HG02623 (cell line): ENCODE data around the gene PCDH15.
"Not testable (repeated sequence)": the region's sequence is repeated elsewhere in the genome, so short reads cannot be mapped to it uniquely, and the experiment has no call there.

Experiments
- ATAC-seq: cut with Tn5 transposase; IDR thresholded peaks from one replicate; pipeline ENCODE4 v1.9.1; 2021; ENCODE audit warnings: moderate library complexity; ENCODE audit not compliant: unreplicated experiment

Gene PCDH15

GRCh38 chr10:54402576-54402975 lies 398.5 kb downstream of the PCDH15 start:
- ATAC-seq, result no peak

GRCh38 chr10:54396031-54396430 lies 405.0 kb downstream of the PCDH15 start:
- ATAC-seq, result no peak

GRCh38 chr10:54394598-54394997 lies 406.4 kb downstream of the PCDH15 start:
- ATAC-seq, result not testable (repeated sequence)

- no peak for ATAC-seq
These were observed 428.9 kb downstream of the PCDH15 start for GRCh38 chr10:54372179-54372578.

- ATAC-seq, result no peak
These were observed 432.0 kb downstream of the PCDH15 start for GRCh38 chr10:54368984-54369383.

GRCh38 chr10:54363390-54363789 lies 437.6 kb downstream of the PCDH15 start:
- no peak for ATAC-seq

- ATAC-seq, result no peak
These were observed 459.0 kb downstream of the PCDH15 start for GRCh38 chr10:54342058-54342457.

GRCh38 chr10:54335296-54335695 lies 465.7 kb downstream of the PCDH15 start:
- ATAC-seq, result no peak

- no peak for ATAC-seq
These were observed 481.7 kb downstream of the PCDH15 start for GRCh38 chr10:54319341-54319740.

- no peak for ATAC-seq
These were observed 482.6 kb downstream of the PCDH15 start for GRCh38 chr10:54318470-54318869.

GRCh38 chr10:54314430-54314829 lies 486.6 kb downstream of the PCDH15 start:
- no peak for ATAC-seq

- no peak for ATAC-seq
These were observed 516.4 kb downstream of the PCDH15 start for GRCh38 chr10:54284526-54285193.

- ATAC-seq, result no peak
These were observed 519.0 kb downstream of the PCDH15 start for GRCh38 chr10:54282012-54282411.

- no peak for ATAC-seq
These were observed 534.6 kb downstream of the PCDH15 start for GRCh38 chr10:54266395-54266794.

- no peak for ATAC-seq
These were observed 538.3 kb downstream of the PCDH15 start for GRCh38 chr10:54262726-54263125.

GRCh38 chr10:54259104-54259503 lies 541.9 kb downstream of the PCDH15 start:
- no peak for ATAC-seq

GRCh38 chr10:54234832-54235231 lies 566.2 kb downstream of the PCDH15 start:
- ATAC-seq, result no peak

GRCh38 chr10:54203401-54203800 lies 597.6 kb downstream of the PCDH15 start:
- ATAC-seq, result no peak

- no peak for ATAC-seq
These were observed 603.0 kb downstream of the PCDH15 start for GRCh38 chr10:54198051-54198450.

GRCh38 chr10:54194806-54195205 lies 606.2 kb downstream of the PCDH15 start:
- no peak for ATAC-seq

GRCh38 chr10:54159924-54160323 lies 641.1 kb downstream of the PCDH15 start:
- no peak for ATAC-seq

GRCh38 chr10:54148508-54148907 lies 652.5 kb downstream of the PCDH15 start:
- no peak for ATAC-seq

- no peak for ATAC-seq
These were observed 661.1 kb downstream of the PCDH15 start for GRCh38 chr10:54139819-54140428.
